GM23248 (cell line): ENCODE measurements around the gene POU2F1.

ENCODE experiments used
- EZH2 ChIP-seq: fragments of 200-600 bp; sonication (generic); IDR thresholded peaks from 2 replicates; pipeline ENCODE4 v1.6.1; 2018; ENCODE audit warnings: antibody characterized with exemption, mild to moderate bottlenecking; ENCODE audit not compliant: insufficient read depth, poor library complexity, severe bottlenecking
- EZH2phosphoT487 ChIP-seq: fragments of 200-600 bp; sonication (generic); IDR thresholded peaks from 2 replicates; pipeline ENCODE4 v1.6.1; 2018; ENCODE audit warnings: antibody characterized with exemption, moderate library complexity, mild to moderate bottlenecking, low read depth; ENCODE audit not compliant: insufficient read depth

GRCh38 chr1:167439301-167439988 is 218.8 kb downstream of the POU2F1 start:
- TF ChIP-seq EZH2phosphoT487 (no peak), EZH2 (no peak)
